Upper lobe of right lung (tissue), 1 donor: Measurements from ENCODE around the gene MTARC1. TPM values are rescaled to one million over a fixed set of nuclear protein-coding genes. Genes with fewer than 3 reads are reported as not detected.

Experiments
- ATAC-seq: fragments of 200-7000 bp; cut with Tn5 transposase; one replicate; pipeline ENCODE4 v1.9.1; 2020; ENCODE audit warnings: mild to moderate bottlenecking, moderate library complexity
- DNase-seq: peaks from one replicate; pipeline ENCODE4 v3.0.0-alpha.2; 2020
- H3K27ac ChIP-seq: fragments of 200-600 bp; one replicate; pipeline ENCODE4 v1.8.0; 2022
- H3K27me3 ChIP-seq: fragments of 200-600 bp; one replicate; pipeline ENCODE4 v1.8.0; 2022; ENCODE audit warnings: mild to moderate bottlenecking
- H3K36me3 ChIP-seq: fragments of 200-600 bp; one replicate; pipeline ENCODE4 v1.8.0; 2022
- H3K4me1 ChIP-seq: fragments of 200-600 bp; one replicate; pipeline ENCODE4 v1.8.0; 2022
- H3K4me3 ChIP-seq: fragments of 200-600 bp; one replicate; pipeline ENCODE4 v1.8.0; 2022; ENCODE audit warnings: mild to moderate bottlenecking
- H3K9me3 ChIP-seq: fragments of 200-600 bp; one replicate; pipeline ENCODE4 v1.8.0; 2022
- CTCF ChIP-seq: fragments of 200-600 bp; IDR thresholded peaks from one replicate; pipeline ENCODE4 v1.8.0; 2022; ENCODE audit warnings: antibody characterized with exemption
- intact Hi-C: fragments of 100-400 bp; cut with DNase I; formaldehyde crosslinking; loops from one replicate; pipeline ENCODE4 v1.11.0; 2022
- total RNA-seq: library from RNA; stranded (reverse); fragmentation: NEBNext Ultra II Directional; extraction: Animal tissue kit (Norgen Biotek cat#: 25700); gene quantifications from one replicate; pipeline ENCODE4 v1.2.1, GENCODE V29; 2021
- donor health status: DM: no; HTN: yes; CAD: no; lungs with severe emphysema.

The MTARC1 gene
- total RNA-seq, 1 donor from 2014 or later, result 25.2 TPM

DNA sequence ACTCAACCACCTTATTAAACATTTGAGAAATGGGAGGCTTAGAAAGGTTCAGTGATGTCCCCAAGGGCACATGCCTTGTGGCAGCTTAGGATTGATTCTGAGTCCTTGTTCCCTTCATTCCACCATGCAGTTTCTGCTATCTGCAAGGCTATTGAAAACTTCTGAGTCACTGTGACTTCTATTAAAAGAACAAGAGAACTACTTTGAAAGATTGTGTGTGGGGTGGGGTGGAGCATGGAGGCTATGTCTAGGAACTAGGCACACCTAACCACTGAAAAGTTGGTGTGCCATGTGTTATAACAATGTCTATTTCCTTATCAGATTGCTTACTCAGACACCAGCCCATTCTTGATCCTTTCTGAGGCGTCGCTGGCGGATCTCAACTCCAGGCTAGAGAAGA, 10.8 kb downstream of the MTARC1 start:
- Histone ChIP-seq H3K27me3 (no peaks in the 10 kb centered on the region), H3K4me3 (no peak overlapping the region), H3K9me3 (no peaks in the 10 kb centered on the region), H3K27ac (no peak overlapping the region), H3K4me1 (no peaks in the 10 kb centered on the region), H3K36me3 (peaks cover 23% of the 10 kb centered on the region)
- ATAC-seq (no peak), DNase-seq (no peak)
- no peak for TF ChIP-seq CTCF
- intact Hi-C loops, result no loop called here

DNA sequence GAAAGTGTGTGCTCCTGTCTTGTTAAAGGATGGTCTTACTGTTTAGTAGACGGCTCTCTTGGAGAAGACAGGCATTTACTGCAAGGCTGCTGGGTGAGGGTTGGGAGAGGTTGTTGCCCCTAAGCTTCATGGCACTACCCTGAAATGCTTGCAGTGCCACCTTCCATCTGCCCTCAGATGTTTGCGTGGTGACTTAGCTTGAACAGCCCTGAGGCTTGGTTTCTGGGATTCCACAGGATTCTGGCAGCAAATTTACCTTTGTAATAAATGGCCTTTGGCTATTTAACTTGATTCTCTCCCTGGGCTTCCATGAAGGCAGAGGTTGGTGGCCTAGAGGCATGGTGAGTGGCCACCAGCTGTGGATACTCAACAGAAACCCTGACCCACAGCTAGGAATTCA, 11.6 kb downstream of the MTARC1 start:
- Histone ChIP-seq H3K9me3 (no peaks in the 10 kb centered on the region), H3K27ac (no peak overlapping the region), H3K36me3 (peaks cover 23% of the 10 kb centered on the region), H3K4me3 (no peak overlapping the region), H3K4me1 (no peaks in the 10 kb centered on the region), H3K27me3 (no peaks in the 10 kb centered on the region)
- ATAC-seq (no peak), DNase-seq (no peak)
- intact Hi-C loops, result no loop called here
- no peak for TF ChIP-seq CTCF

DNA sequence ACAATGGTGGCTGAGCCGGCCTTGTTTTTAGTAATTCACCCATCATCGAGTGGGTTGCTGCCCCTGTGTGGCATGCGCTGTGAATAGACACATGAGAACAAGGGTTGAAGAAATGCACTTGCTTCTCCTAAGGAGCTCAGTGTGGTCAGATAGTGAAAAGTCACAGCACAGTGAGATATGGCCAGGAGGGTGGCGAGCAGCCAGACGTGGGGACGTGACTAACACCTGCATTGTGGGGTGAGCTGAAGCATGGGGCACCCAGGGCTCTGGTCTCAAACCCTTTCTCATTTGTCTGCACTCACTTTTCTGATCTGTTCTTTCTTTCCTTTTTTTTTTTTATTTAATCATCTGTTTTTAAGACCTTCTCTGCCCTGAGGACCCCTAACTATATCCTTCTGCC, 13.5 kb downstream of the MTARC1 start:
- peaks cover 23% of the 10 kb centered on the region for H3K36me3 ChIP-seq
- H3K4me1 ChIP-seq, result no peaks in the 10 kb centered on the region
- TF ChIP-seq CTCF, result no peak
- H3K27ac ChIP-seq, result no peak overlapping the region
- H3K4me3 ChIP-seq, result no peak overlapping the region
- H3K9me3 ChIP-seq, result no peaks in the 10 kb centered on the region
- DNase-seq (no peak), ATAC-seq (no peak)
- intact Hi-C loops, result no loop called here
- no peaks in the 10 kb centered on the region for H3K27me3 ChIP-seq

DNA sequence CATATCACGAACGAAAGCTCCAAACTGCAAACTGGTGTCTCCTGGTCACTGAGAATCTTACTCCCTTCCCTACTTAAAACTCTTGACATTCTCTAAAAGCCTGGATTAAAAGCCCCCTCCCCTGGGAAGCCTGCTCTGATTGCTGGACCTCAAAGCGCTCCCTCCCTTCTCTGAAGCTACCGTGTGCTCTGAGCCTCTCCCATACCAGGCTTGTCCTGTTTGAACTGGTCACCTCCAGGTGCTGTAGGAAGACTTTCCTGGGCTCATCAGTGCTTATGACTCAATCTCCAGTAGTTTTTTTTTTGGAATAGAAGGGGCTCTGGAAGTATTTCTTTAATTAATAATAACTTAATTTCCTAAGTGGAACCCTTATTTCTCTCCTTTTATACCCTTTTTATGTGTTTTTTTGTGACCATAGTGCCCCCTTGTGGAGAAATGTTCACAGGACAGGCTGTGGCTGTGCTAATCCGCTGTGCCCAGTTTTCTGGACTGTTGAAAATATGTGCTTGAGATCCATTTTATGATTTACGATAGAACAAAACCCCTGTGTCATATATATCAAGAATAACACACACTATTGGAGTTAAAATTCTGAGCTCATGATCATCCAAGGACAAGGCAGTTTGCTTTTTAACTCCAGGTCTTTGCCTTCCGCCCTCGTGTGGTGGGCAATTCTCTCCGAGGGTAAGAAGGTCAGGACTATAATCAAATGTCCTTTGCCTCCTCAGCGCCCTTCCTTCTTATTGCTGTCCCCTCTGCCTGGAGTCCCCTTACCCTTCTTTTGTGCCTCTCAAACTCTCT, 16.9 kb downstream of the MTARC1 start:
- TF ChIP-seq CTCF, result peak; percentile 92
- H3K9me3 ChIP-seq, result no peaks in the 10 kb centered on the region
- no peaks in the 10 kb centered on the region for H3K27me3 ChIP-seq
- no peak for DNase-seq
- peaks cover 10% of the 10 kb centered on the region for H3K36me3 ChIP-seq
- peak; percentile 63 for ATAC-seq
- H3K27ac ChIP-seq, result peak overlapping the region; percentile 1
- intact Hi-C loops, result no loop called here
- no peak overlapping the region for H3K4me3 ChIP-seq
- H3K4me1 ChIP-seq, result no peaks in the 10 kb centered on the region

- Histone ChIP-seq H3K4me3 (no peak overlapping the region), H3K27ac (no peak overlapping the region), H3K4me1 (no peaks in the 10 kb centered on the region), H3K27me3 (no peaks in the 10 kb centered on the region), H3K36me3 (peaks cover 5% of the 10 kb centered on the region), H3K9me3 (no peaks in the 10 kb centered on the region)
- intact Hi-C loops, result no loop called here
- no peak for ATAC-seq
- DNase-seq, result no peak
- TF ChIP-seq CTCF, result no peak
Measured at GRCh38 chr1:220804202-220804586, 17.5 kb downstream of the MTARC1 start.
